Stimulated activated CD8-positive, alpha-beta memory T cell treated with anti-CD3 and anti-CD28 coated beads, Interleukin-12 subunit alpha, Interleukin-12 subunit beta, amount 100 ng/mL, for 4 hours (primary cell): ENCODE measurements around the gene SEMA4A.
"Not testable (repeated sequence)": the region's sequence is repeated elsewhere in the genome, so short reads cannot be mapped to it uniquely, and the experiment has no call there.

Experiments
- DNase-seq: peaks from one replicate; pipeline ENCODE4 v3.0.0-alpha.2; 2020; ENCODE audit warnings: low read depth

The SEMA4A gene

DNA sequence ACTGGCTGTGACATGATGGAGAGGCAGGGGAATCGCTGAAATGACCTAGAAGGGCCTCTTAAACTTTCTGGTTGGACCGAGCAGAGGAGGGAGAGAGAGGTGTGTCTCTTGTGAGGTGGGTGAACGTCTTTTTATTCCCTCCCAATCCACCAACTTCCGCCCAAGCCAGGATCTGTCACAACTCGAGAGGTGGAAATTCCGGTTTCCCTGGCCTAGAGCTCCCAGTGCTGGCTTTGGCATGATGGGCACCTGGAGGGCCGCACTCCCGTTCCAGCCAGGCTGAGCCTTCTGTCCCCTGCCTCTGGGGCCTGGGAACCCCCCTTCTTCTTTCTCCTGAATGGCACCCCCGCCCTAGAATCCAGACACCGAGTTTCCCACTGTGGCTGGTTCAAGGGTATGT is at the start of gene SEMA4A:
Gene SEMA4A, plus strand, starts transcription at position 224 of the 400 bp plus-strand sequence. CDS start 994 bp downstream, outside the sequence.
- no peak for DNase-seq

DNA sequence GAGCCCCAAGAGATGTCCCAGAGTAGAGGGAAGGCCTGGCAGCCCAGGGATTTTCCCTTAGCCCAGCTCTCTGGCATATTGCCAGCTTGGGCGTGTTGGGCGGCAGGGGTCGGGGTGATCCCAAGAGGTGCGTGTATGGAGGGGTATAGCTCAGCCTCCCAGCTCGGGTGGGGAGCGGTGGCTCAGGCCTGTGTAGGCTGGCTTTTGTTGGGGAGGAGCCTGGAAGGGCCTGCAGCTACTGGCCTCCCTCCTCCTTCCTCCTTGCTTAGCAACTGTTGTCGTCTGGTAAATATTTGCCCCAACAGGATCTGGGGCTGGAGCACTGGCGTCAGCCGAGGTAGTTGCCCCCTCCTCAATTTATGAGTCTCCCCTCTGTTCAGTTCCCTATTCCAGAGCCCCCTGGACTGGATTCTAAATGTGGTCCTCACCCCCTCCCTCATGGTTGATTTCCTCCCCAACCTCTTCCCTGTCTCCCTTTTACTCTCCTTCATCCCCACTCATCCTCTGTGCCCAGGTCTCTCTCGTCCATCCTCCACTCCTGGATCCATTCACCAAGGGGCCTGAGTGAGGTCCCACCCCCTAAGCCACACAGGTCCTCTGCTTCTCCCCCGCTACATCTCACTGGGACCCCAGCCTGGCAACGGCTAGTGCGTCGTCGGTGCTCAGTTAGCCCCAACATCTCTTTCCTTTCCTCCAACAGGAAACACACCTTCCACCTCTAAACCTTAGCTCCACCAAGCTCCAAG is 49.1 kb upstream of the SEMA4A start:
- no peak for DNase-seq

DNA sequence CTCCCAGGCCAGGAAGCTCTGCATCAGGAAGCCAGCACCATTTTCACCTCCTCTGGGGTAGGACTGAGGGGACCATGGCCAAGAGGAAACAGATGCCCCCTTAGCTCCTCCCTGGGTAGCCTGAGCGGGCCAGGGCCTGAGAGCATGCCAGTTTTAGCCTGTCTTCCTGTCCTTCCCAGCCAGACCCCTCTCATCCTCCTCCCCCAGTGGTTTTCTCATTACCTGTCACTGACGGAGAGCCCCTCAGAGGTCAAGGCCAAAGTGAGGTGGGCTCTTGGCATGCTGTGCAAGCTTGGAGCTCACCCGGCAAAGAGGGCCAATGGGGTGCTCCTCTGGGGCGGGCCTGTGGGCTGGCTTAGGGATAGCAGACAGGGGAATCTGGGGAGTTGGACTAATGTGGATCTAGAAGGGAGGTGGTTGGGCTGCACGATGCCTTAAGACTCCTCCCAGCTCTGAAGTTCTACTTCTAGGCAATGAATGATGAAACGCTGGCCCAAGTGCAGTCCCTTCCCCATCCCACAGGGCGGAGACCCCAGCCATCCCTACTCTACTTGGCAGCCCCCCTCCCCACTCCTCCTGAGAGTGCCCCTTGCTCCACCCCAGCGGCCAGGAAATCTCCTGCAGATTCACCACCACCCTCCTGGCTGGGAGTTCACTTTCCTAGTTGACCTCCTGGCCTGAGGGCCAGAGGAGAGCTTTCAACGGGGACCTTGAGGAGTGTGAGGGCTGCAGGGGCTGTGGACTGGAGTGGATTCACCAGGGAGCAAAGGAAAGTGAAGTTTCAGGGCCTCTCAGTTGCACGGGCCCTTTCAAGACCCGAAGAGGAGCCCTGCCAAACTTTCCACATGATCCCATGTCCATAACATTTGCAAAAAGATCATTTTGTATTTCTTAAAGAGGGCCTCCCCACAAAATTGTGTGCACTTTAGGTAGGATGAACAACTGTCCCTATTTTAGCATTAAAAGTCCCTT is 48.2 kb upstream of the SEMA4A start:
- DNase-seq, result no peak

DNA sequence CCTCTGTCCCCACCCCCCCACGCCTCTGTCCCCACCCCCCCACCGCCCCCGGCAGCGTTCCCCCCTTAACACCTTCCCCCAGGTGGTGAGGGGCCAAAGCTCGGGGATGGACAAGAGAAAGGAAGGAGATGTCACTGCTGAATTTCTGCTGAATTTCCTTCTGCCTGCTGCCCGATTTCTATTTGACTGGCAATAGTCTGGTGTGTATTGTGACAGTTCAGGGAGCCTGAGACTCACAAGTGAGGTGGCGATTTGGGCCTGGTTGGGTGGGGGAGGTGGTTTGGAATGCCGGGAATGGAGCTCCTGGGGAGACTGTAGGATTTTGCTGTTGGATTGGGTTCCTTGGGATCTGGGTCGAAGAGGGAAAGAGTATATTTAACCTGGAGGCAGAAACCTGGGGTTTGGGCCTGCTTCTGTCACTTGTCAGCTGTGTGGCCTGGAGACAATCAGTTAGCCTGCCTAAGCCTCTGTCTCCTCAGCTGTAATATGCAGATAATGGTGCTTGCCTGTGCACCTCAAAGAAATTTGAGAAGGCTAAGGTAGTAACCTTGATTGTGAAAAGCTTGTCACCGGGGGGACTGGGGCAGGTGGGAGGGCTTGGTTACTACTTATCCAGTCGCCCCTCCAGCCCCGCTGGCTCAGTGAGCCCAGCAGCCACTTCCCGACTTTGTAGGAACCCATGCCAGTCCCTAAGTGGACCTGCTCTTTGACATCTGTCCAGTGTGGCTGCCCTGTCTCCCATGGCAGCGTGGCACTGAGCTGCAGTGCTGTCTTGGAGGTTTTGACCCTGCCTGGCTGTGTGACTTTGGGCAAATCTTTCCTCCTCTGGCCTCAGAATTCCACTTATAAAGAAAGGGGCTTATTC is 46.5 kb upstream of the SEMA4A start:
- no peak for DNase-seq

DNA sequence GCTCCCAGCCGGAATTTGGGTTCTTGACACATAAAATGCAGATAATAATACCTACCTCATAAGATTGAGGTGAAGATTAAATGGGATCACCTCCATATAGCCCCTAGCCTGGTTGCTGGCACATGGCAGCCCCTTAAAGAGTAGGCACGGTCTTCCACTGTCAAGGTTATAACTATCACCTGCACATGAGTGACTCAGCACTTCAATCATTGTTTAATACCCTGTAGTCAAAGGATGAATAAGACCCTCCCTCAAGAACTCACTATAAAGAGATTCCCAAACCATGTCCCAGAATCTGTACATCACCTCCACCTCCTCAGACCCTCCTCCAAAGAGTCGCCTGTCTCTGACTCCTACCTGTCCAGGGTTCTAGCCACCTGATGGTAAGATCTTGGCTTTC is 45.3 kb upstream of the SEMA4A start:
- DNase-seq, result no peak

DNA sequence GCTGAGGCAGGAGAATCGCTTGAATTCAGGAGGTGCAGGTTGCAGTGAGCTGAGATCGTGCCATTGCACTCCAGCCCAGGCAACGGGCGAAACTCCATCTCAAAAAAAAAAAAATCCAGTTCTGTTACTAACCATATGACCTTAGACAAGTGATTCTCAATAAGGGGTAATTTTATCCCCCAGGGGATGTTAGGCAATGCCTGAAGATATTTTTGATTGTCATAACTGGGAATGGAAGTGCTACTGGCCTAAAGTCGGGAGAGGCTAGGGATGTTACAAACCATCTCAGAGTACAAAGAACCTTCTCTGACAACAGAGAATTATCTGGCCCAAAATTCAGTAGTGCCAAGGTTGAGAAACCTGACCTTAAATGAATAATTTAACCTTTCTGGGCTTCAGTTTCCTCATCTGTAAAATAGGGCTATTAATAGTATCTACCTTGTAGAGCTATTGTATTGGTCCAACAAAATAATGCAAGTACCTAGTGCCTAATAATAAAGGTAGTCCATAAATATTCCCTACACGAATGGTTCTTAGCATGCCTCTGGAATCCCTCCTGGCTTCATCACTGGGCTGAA is 44.6 kb upstream of the SEMA4A start:
- no peak for DNase-seq

DNA sequence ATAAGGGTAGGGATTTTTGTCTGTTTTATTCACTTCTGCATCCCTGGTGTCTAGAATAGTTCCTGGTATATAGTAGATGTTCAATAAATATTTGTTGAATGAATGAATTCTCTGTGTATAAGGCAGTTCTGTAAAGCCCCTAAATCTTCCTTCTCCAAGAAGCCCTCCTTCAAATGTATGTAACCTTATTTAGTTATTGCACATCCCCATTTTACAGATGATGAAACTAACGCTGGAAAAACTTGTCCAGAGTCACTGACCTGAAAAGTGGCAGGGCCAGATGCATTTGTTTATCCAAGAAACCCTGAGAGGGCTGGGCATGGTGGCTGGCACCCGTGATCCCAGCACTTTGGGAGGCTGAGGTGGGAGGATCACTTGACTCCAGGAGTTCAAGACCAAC is 43.1 kb upstream of the SEMA4A start:
- no peak for DNase-seq

DNA sequence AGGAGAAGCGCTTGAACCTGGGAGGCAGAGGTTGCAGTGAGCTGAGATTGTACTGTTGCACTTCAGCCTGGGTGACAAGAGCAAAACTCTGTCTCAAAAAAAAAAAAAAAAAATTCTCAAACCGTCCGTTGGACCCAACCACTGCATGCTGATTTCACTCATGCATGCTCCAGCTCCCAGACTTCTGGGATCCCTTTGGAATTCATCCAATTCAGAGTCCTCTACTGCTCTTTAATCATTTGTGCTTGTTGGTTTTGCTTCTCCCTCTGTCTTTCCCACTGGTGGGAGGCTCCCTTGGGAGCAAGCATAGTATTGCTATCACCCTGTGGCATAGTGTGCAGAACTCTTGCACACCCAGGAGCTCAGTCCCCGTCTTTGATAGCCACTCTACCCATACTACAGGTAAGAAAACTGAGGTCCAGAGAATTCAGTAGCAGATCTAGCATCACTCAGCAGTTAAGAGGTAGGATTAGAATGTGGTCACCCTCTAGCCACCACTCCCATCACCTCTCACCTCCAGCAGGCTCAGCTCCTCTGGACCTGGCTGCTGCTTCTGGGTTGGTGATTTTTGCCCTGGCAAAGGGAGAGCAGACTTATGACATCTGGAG is 41.9 kb upstream of the SEMA4A start:
- no peak for DNase-seq

DNA sequence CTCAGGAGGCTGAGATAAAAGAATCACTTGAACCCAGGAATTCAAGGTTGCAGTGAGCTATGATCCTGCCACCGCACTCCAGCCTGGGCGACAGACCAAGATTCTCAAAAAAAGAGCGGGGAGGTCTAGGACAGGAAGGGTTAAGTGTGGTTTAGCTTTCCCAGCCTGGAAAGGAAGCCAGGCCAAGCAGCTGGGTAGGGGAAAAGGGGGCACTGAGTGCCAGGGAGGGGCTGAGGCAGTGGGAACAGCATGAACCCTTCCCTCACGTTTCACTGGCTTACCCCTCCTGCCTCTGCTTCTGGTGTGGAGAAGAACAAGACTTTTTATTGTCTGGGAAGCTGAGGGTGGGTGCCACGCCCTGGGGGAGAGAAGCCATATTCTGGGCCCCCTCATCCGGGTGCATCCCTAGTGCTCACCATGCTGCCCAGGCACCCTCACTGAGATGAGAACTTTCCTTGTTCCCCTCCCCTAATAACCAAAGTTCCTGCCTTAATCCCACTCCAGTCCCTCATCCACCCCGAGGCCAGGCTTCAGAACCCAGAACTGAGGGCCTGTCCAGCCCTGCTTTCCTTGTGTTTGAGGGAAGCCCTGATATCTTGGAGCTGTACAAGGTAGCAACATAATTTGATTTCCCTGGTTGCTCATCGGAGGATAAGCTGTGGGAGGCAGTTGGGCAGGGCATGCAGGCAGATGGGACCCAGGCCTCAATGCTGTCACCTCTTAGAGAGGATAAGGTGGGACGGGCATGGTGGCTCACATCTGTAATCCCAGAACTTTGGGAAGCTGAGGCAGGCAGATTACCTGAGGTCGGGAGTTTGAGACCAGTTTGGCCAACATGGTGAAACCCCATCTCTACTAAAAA is 40.9 kb upstream of the SEMA4A start:
- no peak for DNase-seq

DNA sequence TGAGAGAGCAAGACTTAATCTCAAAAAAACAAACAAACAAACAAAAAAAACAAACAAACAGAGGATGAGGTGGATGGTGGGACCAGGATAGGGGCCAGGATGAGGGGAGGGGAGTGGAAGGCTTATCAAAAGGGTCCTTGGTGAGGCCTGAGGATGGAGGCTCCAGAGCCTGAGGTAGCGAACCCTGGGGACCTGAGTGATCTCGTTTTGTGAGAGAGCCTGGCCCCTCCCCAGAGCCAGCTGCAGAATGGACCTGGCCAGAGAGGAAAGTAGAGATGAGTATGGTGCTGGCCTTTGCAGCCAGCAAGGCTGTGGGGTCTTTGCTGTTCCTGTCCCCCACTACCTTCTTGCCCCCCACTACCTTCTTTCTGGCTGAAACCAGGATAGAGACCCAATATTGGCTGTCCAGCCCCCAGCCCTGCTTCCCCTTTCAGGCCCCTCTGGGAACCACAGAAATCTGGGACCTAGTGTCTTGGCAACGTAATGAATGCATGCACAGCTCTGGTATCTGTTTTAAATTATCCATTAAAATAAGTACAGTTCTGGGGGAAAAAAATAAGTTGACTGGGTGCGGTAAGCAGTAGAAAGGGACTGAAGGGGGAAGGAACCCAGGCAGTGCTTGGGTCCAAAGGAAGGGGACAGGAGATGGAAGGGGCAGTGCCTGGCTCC is 40.0 kb upstream of the SEMA4A start:
- DNase-seq, result no peak

DNA sequence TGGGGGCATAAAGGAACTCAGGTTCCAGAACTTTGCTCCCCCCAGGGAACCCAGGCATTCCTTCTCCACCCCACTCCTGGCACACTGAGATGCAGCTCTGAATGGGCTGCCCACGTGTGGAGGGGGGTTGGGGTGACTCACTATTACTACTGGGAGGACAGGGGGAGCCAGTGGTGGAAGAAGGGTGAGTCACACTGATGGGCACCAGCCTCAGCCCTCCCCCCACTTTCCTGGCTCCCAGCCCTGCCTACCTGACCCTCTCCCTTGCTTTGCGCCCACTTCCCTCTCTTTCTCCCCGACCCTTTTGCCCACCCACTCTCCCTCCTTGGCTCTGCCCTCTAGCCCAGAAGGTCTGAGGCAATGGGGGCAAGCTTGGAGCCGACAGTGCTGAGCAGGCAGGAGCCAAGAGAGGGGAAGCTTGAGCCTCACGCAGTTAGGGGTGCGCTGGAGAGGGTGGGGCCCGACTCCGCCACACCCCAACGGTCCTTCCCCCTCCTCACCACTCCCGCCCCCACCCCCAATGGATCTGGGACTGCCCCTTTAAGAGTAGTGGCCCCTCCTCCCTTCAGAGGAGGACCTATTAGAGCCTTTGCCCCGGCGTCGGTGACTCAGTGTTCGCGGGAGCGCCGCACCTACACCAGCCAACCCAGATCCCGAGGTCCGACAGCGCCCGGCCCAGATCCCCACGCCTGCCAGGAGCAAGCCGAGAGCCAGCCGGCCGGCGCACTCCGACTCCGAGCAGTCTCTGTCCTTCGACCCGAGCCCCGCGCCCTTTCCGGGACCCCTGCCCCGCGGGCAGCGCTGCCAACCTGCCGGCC is 39.1 kb upstream of the SEMA4A start, which contains the start of gene LMNA:
Gene LMNA, plus strand, starts transcription at position 611 of the 818 bp plus-strand sequence. CDS start 208 bp downstream, outside the sequence.
- peak; percentile 70 for DNase-seq

DNA sequence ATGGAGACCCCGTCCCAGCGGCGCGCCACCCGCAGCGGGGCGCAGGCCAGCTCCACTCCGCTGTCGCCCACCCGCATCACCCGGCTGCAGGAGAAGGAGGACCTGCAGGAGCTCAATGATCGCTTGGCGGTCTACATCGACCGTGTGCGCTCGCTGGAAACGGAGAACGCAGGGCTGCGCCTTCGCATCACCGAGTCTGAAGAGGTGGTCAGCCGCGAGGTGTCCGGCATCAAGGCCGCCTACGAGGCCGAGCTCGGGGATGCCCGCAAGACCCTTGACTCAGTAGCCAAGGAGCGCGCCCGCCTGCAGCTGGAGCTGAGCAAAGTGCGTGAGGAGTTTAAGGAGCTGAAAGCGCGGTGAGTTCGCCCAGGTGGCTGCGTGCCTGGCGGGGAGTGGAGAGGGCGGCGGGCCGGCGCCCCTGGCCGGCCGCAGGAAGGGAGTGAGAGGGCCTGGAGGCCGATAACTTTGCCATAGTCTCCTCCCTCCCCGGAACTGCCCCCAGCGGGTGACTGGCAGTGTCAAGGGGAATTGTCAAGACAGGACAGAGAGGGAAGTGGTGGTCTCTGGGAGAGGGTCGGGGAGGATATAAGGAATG is 38.4 kb upstream of the SEMA4A start:
- DNase-seq, result no peak

DNA sequence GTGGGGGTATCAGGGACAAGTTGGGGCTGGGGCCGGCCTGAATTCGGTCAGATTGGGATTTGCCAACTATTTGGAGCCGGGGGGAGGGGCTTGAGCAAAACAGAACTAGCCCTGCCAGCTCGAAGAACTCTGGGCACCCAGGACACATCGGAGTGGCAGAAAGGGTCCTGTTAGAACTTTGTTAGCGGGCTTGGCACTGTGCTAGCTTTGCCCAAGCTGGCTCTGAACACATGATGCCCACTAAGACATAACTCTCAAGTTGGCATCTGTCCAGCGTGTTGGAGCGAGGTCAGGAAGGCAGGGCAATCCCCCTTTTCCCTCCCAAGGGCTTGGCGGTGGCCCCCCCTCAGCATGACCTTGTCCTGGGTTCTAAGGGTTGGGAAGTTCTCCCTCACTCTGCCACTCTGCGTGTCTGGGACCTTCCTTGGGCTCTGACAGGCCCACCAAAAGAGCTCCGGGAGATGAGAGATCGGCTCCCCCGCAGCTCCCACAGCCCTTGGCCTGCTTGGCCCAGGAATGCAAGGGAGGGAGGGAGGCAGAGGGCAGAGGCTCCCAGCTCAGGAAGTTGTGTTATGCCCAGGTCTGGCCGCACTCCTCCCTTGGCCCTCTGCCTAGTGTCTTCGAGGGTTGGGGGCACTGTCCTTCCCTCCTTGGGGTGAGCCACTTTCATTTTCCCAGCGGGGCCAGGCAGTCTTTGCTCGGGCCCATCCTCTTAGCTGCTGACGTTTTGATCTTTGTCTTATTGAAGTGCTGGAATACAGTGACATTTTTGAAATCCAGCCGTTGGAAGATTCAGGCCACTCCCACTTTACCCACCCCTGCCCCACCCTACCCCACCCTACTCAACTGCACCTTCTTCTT is 37.6 kb upstream of the SEMA4A start:
- no peak for DNase-seq

DNA sequence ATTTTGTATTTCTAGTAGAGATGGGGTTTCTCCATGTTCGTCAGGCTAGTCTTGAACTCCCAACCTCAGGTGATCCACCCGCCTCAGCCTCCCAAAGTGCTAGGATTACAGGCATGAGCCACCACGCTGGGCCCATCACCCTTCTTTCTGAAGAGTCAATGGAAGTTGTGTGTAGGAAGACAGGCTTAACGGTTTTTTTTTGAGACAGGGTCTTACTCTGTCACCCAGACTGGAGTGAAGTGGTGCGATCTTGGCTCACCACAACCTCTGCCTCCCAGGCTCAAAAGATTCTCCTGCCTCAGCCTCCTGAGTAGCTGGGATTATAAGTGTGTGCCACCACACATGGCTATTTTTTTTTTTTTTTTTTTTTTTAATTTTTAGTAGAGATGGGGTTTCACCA is 36.7 kb upstream of the SEMA4A start:
- DNase-seq, result not testable (repeated sequence)

DNA sequence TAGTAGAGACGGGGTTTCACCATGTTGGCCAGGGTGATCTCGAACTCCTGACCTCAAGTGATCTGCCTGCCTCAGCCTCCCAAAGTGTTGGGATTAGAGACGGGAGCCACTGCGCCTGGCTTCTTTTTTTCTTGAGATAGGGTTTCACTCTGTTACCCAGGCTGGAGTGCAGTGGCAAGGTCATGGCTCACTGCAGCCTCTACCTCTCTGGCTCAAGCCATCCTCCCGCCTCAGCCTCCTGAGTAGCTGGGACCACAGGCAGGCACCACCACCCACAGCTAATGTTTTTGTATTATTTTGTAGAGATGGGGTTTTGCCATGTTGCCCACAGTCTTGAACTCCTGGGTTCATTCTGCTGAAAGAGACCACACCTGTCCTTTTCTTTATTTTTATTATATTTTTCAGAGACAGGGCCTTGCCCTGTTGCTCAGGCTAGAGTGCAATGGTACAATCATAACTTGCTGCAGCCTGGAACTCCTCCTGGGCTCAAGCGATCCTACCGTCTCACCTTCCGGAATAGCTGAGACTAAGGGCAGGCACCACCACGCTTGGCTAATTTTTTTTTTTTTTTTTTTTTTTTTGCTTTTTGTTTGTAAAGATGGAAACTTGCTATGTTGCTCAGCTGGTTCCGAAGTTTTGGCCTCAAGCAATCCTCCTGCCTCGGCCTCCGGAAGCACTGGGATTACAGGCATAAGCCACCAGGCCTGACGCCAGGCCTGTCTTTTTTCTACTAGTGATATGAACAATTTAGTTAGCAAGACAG is 35.8 kb upstream of the SEMA4A start:
- DNase-seq, result no peak

DNA sequence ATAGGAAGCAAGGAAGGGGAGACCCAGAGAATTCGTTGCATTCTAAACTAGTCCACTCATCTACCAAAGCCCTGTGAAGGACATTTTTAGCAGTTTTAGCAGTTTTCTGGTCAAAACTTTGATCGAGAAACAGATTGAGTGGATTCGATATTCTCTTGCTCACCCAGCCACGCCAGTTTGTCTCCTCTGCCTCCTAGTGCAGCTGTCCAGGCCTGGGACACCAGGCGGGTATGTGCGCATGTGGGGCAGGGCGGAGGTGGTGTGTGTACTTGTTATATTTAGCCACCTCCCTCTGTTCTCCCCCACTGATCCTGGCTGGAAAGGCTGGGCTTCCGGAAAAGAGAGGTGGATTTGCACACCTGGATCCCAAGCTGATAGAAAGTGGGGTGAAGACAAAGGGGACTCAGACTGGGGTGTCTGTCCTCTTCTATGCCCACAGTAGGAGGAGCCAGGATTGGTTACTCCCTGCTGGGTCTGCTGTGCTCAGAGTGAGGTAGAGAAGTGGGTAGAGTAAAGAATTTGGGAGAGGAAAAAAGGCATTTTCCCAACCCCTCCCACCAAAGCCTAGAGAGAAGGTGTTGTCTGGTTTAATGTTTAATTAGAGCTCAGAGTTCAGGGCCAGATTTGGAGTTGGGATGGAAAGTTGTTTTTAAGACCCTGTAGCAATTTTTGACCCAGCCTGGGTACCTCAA is 35.1 kb upstream of the SEMA4A start:
- no peak for DNase-seq
